GM12874 (cell line): ENCODE data around the gene AZU1.

Source experiments
- TF ChIP-seq, protein P1 (sequence below): IDR thresholded peaks from 2 replicates; pipeline ENCODE4 v1.5.1; 2011; ENCODE audit warnings: low read depth, mild to moderate bottlenecking, control low read depth, low read length, moderate library complexity; ENCODE audit not compliant: insufficient read depth

Gene AZU1

DNA sequence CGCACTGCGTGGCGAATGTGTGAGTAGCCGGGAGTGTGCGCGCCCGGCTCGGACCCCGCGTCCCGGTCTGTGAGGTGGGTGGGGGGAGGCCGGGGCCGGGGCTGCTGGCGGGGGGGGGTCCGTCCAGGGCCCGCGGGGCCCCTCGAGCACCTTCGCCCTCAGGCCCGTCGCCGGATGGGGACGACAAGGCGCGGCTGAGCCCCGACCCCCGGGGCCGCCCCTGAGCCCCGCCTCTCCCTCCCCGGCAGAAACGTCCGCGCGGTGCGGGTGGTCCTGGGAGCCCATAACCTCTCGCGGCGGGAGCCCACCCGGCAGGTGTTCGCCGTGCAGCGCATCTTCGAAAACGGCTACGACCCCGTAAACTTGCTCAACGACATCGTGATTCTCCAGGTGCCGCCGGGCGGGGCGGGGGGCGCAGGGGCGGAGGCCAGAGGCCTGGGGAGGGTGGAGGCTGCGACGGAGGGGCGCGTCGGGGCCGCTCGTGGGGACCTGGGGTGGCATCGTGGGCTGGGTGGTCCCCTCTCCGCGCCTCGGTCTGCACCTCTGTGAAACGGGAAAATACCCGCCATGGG is 25.5 kb downstream of the AZU1 start:
- TF ChIP-seq, protein P1, sequence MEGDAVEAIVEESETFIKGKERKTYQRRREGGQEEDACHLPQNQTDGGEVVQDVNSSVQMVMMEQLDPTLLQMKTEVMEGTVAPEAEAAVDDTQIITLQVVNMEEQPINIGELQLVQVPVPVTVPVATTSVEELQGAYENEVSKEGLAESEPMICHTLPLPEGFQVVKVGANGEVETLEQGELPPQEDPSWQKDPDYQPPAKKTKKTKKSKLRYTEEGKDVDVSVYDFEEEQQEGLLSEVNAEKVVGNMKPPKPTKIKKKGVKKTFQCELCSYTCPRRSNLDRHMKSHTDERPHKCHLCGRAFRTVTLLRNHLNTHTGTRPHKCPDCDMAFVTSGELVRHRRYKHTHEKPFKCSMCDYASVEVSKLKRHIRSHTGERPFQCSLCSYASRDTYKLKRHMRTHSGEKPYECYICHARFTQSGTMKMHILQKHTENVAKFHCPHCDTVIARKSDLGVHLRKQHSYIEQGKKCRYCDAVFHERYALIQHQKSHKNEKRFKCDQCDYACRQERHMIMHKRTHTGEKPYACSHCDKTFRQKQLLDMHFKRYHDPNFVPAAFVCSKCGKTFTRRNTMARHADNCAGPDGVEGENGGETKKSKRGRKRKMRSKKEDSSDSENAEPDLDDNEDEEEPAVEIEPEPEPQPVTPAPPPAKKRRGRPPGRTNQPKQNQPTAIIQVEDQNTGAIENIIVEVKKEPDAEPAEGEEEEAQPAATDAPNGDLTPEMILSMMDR, result no peak

DNA sequence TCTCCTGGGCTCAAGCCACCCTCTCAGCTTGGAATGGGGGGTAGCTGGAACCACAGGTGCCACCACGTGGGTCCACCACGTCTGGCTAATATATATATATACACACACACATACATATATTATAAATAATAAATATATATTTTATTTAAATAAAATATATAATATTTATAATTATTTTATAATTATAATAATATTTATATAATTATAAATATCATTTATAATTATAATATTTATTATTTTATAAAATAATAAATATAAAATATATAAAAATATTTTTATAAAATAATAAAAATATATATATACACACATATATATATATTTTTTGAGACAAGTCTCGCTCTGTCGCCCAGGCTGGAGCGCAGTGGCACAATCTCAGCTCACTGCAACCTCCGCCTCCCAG is 26.9 kb downstream of the AZU1 start:
- TF ChIP-seq, protein P1, result no peak

DNA sequence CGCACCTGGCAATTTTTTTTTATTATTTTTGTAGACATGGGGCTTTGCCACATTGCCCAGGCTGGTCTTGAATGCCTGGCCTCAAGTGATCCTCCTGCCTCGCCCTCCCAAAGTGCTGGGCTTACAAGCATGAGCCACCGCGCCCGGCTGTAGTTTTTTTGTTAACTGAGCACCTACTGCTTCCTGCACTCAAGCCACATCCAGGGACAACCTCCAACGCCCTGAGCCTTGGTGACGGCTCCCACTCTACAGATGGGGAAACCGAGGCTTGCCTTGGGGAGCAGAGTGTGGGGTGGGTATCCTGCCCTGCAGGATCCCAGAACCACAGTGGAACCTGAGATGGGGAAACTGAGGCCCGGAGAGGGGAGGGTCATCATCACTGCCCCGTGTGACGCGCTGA is 27.5 kb downstream of the AZU1 start:
- TF ChIP-seq, protein P1, result no peak

DNA sequence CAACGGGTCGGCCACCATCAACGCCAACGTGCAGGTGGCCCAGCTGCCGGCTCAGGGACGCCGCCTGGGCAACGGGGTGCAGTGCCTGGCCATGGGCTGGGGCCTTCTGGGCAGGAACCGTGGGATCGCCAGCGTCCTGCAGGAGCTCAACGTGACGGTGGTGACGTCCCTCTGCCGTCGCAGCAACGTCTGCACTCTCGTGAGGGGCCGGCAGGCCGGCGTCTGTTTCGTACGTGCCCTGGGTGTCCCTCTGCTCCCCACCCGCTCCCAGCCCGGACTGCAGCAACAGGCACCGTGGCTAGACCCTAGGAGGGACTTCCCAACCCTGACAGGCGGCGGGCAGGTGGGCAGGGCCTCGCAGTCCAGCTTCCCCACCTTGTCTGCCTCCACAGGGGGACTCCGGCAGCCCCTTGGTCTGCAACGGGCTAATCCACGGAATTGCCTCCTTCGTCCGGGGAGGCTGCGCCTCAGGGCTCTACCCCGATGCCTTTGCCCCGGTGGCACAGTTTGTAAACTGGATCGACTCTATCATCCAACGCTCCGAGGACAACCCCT is 28.0 kb downstream of the AZU1 start:
- TF ChIP-seq, protein P1, result no peak

DNA sequence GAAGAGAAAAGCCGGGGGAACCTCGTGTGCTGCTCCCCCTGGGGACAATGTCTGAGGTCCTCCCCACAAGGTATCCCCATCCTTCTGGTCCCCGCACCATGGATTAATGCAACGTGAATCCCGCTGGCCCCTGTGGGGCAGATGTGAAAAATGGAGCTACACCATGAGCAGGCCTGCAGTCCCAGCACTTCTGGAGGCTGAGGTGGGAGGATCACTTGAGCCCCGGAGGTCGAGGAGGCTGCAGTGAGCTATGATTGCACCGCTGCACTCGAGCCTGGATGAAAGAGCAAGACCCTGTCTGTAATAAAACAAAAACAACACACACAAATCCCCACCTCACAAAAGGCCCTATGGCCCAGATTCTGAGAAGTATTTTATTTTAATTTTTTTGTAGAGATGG is 30.6 kb downstream of the AZU1 start:
- TF ChIP-seq, protein P1, result no peak

DNA sequence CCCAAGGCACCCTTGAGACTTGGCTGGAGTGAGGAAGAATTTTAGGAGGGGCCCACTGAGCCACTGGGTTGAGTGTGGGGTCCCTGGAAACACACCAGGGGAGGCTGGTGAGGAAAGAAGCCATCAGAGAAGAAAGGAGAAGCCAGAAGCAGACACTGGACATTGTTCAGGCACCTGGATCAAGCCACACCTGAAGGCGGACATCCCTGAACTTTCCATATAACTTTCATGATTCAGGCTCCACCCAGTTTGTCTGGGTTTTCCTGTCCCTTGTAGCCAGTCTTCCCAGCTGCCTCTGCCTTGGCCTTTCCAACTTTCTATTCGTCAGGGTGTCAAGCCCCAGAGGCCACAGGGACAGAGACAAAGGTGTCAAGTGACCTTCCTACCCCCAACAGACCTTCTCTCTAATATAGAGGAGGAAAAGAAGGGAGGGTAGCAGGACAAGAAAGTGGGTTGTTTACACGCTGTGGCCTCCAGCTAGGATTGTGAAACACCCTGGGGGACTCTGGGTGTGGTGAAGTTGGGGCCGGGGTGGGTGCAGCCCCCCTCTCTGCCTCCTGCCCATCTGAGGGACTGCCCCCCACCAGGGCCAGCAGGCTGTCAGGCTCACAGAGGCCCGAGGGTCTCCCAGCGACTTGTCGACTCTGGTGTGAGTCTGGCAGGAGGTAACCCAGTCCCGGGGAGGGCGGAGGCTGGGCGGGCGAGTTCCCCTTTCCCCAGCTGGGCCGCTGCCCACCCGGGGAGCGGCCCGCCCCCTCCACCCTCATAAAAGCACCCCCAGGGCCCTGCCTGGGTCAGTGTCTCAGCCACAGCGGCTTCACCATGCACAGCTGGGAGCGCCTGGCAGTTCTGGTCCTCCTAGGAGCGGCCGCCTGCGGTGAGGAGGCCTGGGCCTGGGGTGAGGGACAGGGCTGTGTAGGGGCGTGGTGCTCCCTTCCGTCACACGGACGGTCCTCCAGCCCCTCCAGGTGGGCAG is 31.5 kb downstream of the AZU1 start, which contains the start of gene CFD:
Gene CFD (plus strand): TSS at position 797 of the 976 bp plus-strand sequence. CDS start 26 bp downstream, at position 823.
- TF ChIP-seq, protein P1, result no peak

DNA sequence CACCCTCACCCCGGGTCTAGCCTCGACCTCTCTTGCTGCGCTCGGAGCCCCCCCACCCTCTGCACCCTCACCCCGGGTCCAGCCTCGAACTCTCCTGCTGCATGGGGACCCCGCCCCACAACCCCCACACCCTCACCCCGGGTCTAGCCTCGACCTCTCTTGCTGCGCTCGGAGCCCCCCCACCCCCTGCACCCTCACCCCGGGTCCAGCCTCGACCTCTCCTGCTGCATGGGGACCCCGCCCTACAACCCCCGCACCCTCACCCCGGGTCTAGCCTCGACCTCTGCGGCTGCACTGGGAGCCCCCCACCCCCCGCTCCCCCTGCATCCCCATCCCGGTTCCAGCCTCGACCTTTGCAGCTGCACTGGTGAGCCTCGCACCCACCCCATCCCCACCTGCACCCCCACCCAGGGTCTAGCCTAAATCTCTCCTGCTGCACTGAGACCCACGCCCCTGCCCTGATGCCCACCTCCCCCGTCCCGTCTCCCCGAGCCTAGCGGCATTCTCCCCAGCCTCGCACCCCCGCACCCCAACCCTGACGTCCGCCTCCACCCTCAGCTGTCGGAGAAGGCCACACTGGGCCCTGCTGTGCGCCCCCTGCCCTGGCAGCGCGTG is 33.6 kb downstream of the AZU1 start:
- TF ChIP-seq, protein P1, result no peak
